NK-92 (cell line): ENCODE data around the gene DLGAP1.

Experiments used
- DNase-seq: peaks from one replicate; lab custom pipeline; 2025; ENCODE audit not compliant: unreplicated experiment; lab: John Stamatoyannopoulos, UW

DLGAP1 gene

GRCh38 chr18:4193086-4193485 lies 262.0 kb downstream of the DLGAP1 start:
- no peak for DNase-seq

- DNase-seq = no peak
Measured at GRCh38 chr18:4181882-4182568, 273.1 kb downstream of the DLGAP1 start.

- DNase-seq = no peak
Measured at GRCh38 chr18:4181086-4181485, 274.0 kb downstream of the DLGAP1 start.

- DNase-seq = no peak
Measured at GRCh38 chr18:4172196-4173100, 282.7 kb downstream of the DLGAP1 start.

GRCh38 chr18:4157352-4157751 lies 297.8 kb downstream of the DLGAP1 start:
- no peak for DNase-seq

- no peak for DNase-seq
Measured at GRCh38 chr18:4146797-4147196, 308.3 kb downstream of the DLGAP1 start.

- DNase-seq = no peak
Measured at GRCh38 chr18:4144201-4144600, 310.9 kb downstream of the DLGAP1 start.

- DNase-seq = no peak
Measured at GRCh38 chr18:4143585-4143984, 311.5 kb downstream of the DLGAP1 start.

GRCh38 chr18:4142876-4143275 lies 312.2 kb downstream of the DLGAP1 start:
- no peak for DNase-seq

GRCh38 chr18:4134700-4135099 lies 320.4 kb downstream of the DLGAP1 start:
- DNase-seq = no peak

GRCh38 chr18:4130734-4131719 lies 324.1 kb downstream of the DLGAP1 start:
- DNase-seq = no peak

- no peak for DNase-seq
Measured at GRCh38 chr18:4126939-4127338, 328.2 kb downstream of the DLGAP1 start.

GRCh38 chr18:4125627-4126230 lies 329.4 kb downstream of the DLGAP1 start:
- no peak for DNase-seq

- DNase-seq = no peak
Measured at GRCh38 chr18:4125224-4125623, 329.9 kb downstream of the DLGAP1 start.

GRCh38 chr18:4119813-4120212 lies 335.3 kb downstream of the DLGAP1 start:
- DNase-seq = no peak

- DNase-seq = no peak
Measured at GRCh38 chr18:4119127-4119648, 335.9 kb downstream of the DLGAP1 start.

- no peak for DNase-seq
Measured at GRCh38 chr18:4108016-4108415, 347.1 kb downstream of the DLGAP1 start.

- DNase-seq = no peak
Measured at GRCh38 chr18:4107049-4107467, 348.0 kb downstream of the DLGAP1 start.

GRCh38 chr18:4106407-4107033 lies 348.6 kb downstream of the DLGAP1 start:
- no peak for DNase-seq

GRCh38 chr18:4102901-4103300 lies 352.2 kb downstream of the DLGAP1 start:
- DNase-seq = no peak
